Spleen (tissue), 7 donors: Measurements from ENCODE around the gene EVPL.

Source experiments
- CTCF ChIP-seq, 11 experiments: fragments of 200-600 bp in 7 of 11; fragments of 450-650 bp in 4 of 11; sonication (generic) in 4 of 11; IDR thresholded peaks in 8 of 11; conservative IDR thresholded peaks in 3 of 11; 1 replicate in 7 of 11; 2 replicates in 4 of 11; pipeline versions ENCODE4 v1.4.0 to v1.8.0; 2016 to 2021; ENCODE audit warnings: antibody characterized with exemption in 11 of 11, inconsistent platforms in 4 of 11, mild to moderate bottlenecking in 1 of 11
- POLR2A ChIP-seq, 3 donors: fragments of 450-650 bp; IDR thresholded peaks; one replicate each; pipeline ENCODE4 v1.5.1; 2017; ENCODE audit warnings: antibody characterized with exemption in 3 of 3, mild to moderate bottlenecking in 1 of 3
- POLR2AphosphoS5 ChIP-seq, 3 donors: sonication (generic); formaldehyde crosslinking; IDR thresholded peaks; one replicate each; pipeline ENCODE4 v1.5.1; 2017; ENCODE audit warnings: antibody characterized with exemption in 3 of 3
- donor health status: DM: no; HTN: no; CAD: no; lungs with moderate emphysema.
- donor health status: DM: no; HTN: no; CAD: no.
- donor health status: DM: no; HTN: no; CAD: no.

GRCh38 chr17:76039121-76039520 lies 12.0 kb upstream of the EVPL start:
- TF ChIP-seq POLR2A (IDR thresholded peaks at IDR 0.05) (no peak), CTCF (IDR thresholded peaks at IDR 0.05 in 8 of 11, conservative IDR thresholded peaks at IDR 0.05 in 3 of 11) (no peak), POLR2AphosphoS5 (IDR thresholded peaks at IDR 0.05) (no peak)
